Measurements from ENCODE around the gene ADAMTS18. TPM values are rescaled to one million over a fixed set of nuclear protein-coding genes. Genes with fewer than 3 reads are reported as not detected.

The ADAMTS18 gene
- polyA plus RNA-seq, 2 of the 4 experiments (the other 2 are of a cell fraction) = 0.03 TPM; not detected in 1

GRCh38 chr16:77302674-77303073, 132.2 kb downstream of the ADAMTS18 start:
- 88% methylated on average over 1 of the region's 1 CpG for WGBS (ENCODE audit: missing lambda C conversion rate)
- POLR2A ChIA-PET = no interaction called here
- no peak overlapping the region for H3K4me3 ChIP-seq
- no peak overlapping the region for H3K4me2 ChIP-seq
- TF ChIP-seq ZNF302 (CRISPR knock-in tag; IDR thresholded peaks at IDR 0.05) (no peak), HOXB5 (CRISPR knock-in tag; IDR thresholded peaks at IDR 0.05) (no peak), CBX2 (IDR thresholded peaks at IDR 0.05; ENCODE audit: borderline replicate concordance, low read depth) (no peak), NFE2L2 (conservative IDR thresholded peaks at IDR 0.05; ENCODE audit: low read length) (no peak), KDM5A (IDR thresholded peaks at IDR 0.05) (no peak), EHF (CRISPR knock-in tag; IDR thresholded peaks at IDR 0.05) (no peak), ELK1 (IDR thresholded peaks at IDR 0.05; ENCODE audit: low read depth, low read length) (no peak), PBX3 (IDR thresholded peaks at IDR 0.05) (no peak), CTCF (IDR thresholded peaks at IDR 0.05) (no peak), RAD21 (conservative IDR thresholded peaks at IDR 0.05 in 1 of 2, IDR thresholded peaks at IDR 0.05 in 1 of 2) (no peak), BCL3 (IDR thresholded peaks at IDR 0.05) (no peak)
- FAIRE-seq (no peak), ATAC-seq (no peak), DNase-seq (ENCODE audit: low read depth in 1 of 2, low spot score in 1 of 2) (no peak)
- H3K27ac ChIP-seq = 0 out of 6 replicates have a peak overlapping the region, but pooled peaks of 1 of the 2 experiments have one; percentile 6
- CTCF ChIA-PET = no interaction called here
- H3K9me3 ChIP-seq = no peaks in the 10 kb centered on the region
- peaks cover 54% of the 10 kb centered on the region for H3K4me1 ChIP-seq

GRCh38 chr16:77302249-77302648, 132.6 kb downstream of the ADAMTS18 start:
- 93% methylated on average over 5 of the region's 5 CpGs for WGBS (ENCODE audit: missing lambda C conversion rate)
- ChIA-PET CTCF (interaction anchor here (1.8 to 2.9 kb wide), 2 partner anchors 66 to 282 kb away, joined by 5 to 10 read pairs; no protein-coding TSS in a partner anchor), POLR2A (interaction anchor here (0.6 kb wide), 1 partner anchor 11 kb away, joined by 3 read pairs; no protein-coding TSS in a partner anchor)
- ATAC-seq (no peak), FAIRE-seq (no peak), DNase-seq (ENCODE audit: low read depth in 1 of 2, low spot score in 1 of 2) (no peak)
- H3K27ac ChIP-seq = no peak overlapping the region
- H3K4me2 ChIP-seq = no peak overlapping the region
- H3K4me3 ChIP-seq = no peak overlapping the region
- TF ChIP-seq JUNB (IDR thresholded peaks at IDR 0.05) = no peak
- peaks cover 55% of the 10 kb centered on the region for H3K4me1 ChIP-seq
- no peaks in the 10 kb centered on the region for H3K9me3 ChIP-seq

- no peak for ATAC-seq
- CTCF ChIA-PET = interaction anchor here (1.7 to 2.9 kb wide), 2 partner anchors 64 to 285 kb away, joined by 7 to 10 read pairs; no protein-coding TSS in a partner anchor
- Histone ChIP-seq H3K9me3 (no peaks in the 10 kb centered on the region), H3K4me1 (peaks cover 75% of the 10 kb centered on the region), H3K4me2 (peak overlapping the region; percentile 71), H3K27ac (peak overlapping the region; percentile 63 to 79; a peak in 5 of 6 replicates), H3K4me3 (no peak overlapping the region)
- POLR2A ChIA-PET = no interaction called here
- TF ChIP-seq MAX (IDR thresholded peaks at IDR 0.05) = peak; percentile 40; the same call in 1 of the 2 replicates
- TF ChIP-seq HMGXB4 (CRISPR knock-in tag; IDR thresholded peaks at IDR 0.05; ENCODE audit: borderline replicate concordance) = no peak
- peak; percentile 16 to 17; a peak in 1 of 5 replicates for TF ChIP-seq EP300 (IDR thresholded peaks at IDR 0.05)
- peak; percentile 95 for TF ChIP-seq GATA3 (IDR thresholded peaks at IDR 0.05; ENCODE audit: borderline replicate concordance)
- TF ChIP-seq CEBPB (IDR thresholded peaks at IDR 0.05) = peak in 1 of 2 experiments; percentile 65; a peak in 2 of 4 replicates
- peak in 1 of 2 experiments; percentile 21 for DNase-seq (ENCODE audit: low read depth in 1 of 2, low spot score in 1 of 2)
- WGBS (ENCODE audit: missing lambda C conversion rate) = 60% methylated on average over 3 of the region's 3 CpGs
- FAIRE-seq = no peak
Measured at GRCh38 chr16:77300256-77300655, 134.6 kb downstream of the ADAMTS18 start.
